Panc1 (cell line): ENCODE measurements around the gene LPAR3.

Source experiments
- CTCF ChIP-seq: fragments of 450-650 bp; IDR thresholded peaks from 2 replicates; pipeline ENCODE4 v1.5.1; 2017; ENCODE audit warnings: mild to moderate bottlenecking
- POLR2AphosphoS5 ChIP-seq: IDR thresholded peaks from 2 replicates; pipeline ENCODE4 v1.6.1; 2012; ENCODE audit warnings: mild to moderate bottlenecking, low read depth, low read length, moderate library complexity
- REST ChIP-seq, 2 experiments: IDR thresholded peaks; 2 replicates each; pipeline ENCODE4 v1.6.1; 2011 to 2012; ENCODE audit warnings: low read depth in 2 of 2, control low read depth in 1 of 2, low read length in 1 of 2, mild to moderate bottlenecking in 1 of 2, moderate library complexity in 1 of 2; ENCODE audit not compliant: insufficient read depth in 1 of 2
- TCF7L2 ChIP-seq: IDR thresholded peaks from 2 replicates; pipeline ENCODE4 v1.6.1; 2011; ENCODE audit warnings: mild to moderate bottlenecking, low read depth, low read length, inconsistent platforms

DNA sequence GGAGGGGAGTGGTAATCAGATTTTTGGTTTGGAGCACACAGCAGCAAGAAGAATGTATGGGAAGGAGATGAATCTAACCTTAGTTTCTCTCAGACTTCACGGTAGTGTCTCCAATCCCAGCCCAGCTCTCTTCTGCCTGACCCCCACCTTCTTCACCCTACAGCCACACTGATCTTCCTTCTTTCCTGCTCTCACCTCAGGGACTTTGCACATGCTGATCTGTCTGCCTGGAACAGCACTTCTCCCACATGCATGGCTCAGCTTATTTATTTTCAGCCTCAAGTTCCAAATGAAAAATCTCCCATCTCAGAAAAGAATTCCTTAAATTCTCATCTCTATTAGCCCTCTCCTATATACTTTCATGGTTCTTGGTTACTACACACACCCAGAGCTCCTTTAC, 48.8 kb upstream of the LPAR3 start:
- no peak for TF ChIP-seq TCF7L2
- TF ChIP-seq CTCF = no peak
- no peak for TF ChIP-seq POLR2AphosphoS5
- no peak for TF ChIP-seq REST (IDR thresholded peaks at IDR 0.05; ENCODE audit: insufficient read depth in 1 of 2, low read depth in 2 of 2, low read length in 1 of 2)
